ENCODE results near the gene UNK. TPM values are rescaled to one million over a fixed set of nuclear protein-coding genes. Genes with fewer than 3 reads are reported as not detected.
"Not testable (repeated sequence)": the region's sequence is repeated elsewhere in the genome, so short reads cannot be mapped to it uniquely, and the experiment has no call there.

UNK gene
- total and polyA plus RNA-seq, 12 donors = 11.6 to 21.3 (median 14.7) TPM

DNA sequence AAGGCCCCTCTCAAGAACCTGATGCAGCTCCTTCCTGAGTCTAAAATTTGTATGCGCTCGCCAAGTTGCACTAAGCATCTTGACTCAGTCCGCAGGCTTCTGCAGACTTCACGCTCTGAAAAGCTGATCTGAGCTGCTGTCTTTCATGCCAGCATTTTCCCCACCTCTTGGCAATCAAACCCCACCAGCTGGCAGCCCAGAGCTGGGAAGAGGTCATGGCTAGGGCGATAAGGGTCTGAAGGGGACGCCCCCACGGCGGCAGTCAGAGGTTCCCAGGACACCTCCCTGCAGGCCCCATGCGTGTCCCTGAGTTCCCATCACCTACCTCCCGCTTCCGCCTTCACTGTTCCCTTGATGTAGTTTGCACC, 64.7 kb downstream of the UNK start:
- 69 to 71% methylated on average over 11 of the region's 11 CpGs for WGBS, 2 donors
- H3K36me3 ChIP-seq = peaks cover 0 to 83% (median 34%) of the 10 kb centered on the region in 9 donors
- H3K27ac ChIP-seq = peak overlapping the region; percentile 20 to 92 (median 86)
- no peaks in the 10 kb centered on the region for H3K27me3 ChIP-seq
- DNase-seq (no peak), ATAC-seq (no peak)
- H3K4me3 ChIP-seq = peak overlapping the region in 2 of 10 donors; percentile 0
- H3K9me3 ChIP-seq = no peaks in the 10 kb centered on the region
- H3K4me1 ChIP-seq = peaks cover 68 to 100% (median 96%) of the 10 kb centered on the region in 9 donors
- intact Hi-C loops (cut with DNase I) = loop anchor here in 1 of 10 donors (5.0 kb wide), 1 partner anchor 72 kb away; a partner anchor contains a TSS
- TF ChIP-seq, protein P1, sequence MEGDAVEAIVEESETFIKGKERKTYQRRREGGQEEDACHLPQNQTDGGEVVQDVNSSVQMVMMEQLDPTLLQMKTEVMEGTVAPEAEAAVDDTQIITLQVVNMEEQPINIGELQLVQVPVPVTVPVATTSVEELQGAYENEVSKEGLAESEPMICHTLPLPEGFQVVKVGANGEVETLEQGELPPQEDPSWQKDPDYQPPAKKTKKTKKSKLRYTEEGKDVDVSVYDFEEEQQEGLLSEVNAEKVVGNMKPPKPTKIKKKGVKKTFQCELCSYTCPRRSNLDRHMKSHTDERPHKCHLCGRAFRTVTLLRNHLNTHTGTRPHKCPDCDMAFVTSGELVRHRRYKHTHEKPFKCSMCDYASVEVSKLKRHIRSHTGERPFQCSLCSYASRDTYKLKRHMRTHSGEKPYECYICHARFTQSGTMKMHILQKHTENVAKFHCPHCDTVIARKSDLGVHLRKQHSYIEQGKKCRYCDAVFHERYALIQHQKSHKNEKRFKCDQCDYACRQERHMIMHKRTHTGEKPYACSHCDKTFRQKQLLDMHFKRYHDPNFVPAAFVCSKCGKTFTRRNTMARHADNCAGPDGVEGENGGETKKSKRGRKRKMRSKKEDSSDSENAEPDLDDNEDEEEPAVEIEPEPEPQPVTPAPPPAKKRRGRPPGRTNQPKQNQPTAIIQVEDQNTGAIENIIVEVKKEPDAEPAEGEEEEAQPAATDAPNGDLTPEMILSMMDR (IDR thresholded peaks at IDR 0.05) = no peak

DNA sequence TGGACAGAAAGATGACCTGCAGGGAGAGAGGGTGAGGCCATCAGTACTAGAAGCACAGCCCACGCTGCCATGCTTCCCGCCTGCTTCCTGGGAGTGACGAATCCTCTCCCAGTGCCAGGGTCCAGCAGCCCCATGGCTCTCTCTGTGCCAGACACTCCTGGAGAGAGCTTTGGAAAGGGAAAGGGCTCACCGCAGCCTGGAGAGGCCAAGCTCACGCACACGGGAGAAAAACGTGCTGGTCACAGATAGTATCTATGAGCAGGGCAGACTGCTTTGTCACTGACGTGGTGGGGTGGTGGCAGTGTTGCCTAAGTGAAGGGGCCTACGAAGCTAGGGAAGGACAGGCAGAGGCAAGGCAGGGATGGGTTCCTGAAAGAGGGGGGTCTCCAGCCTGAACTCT, 65.1 kb downstream of the UNK start:
- DNase-seq = no peak
- intact Hi-C loops (cut with DNase I) = loop anchor here in 1 of 10 donors (5.0 kb wide), 1 partner anchor 72 kb away; a partner anchor contains a TSS
- no peaks in the 10 kb centered on the region for H3K9me3 ChIP-seq

DNA sequence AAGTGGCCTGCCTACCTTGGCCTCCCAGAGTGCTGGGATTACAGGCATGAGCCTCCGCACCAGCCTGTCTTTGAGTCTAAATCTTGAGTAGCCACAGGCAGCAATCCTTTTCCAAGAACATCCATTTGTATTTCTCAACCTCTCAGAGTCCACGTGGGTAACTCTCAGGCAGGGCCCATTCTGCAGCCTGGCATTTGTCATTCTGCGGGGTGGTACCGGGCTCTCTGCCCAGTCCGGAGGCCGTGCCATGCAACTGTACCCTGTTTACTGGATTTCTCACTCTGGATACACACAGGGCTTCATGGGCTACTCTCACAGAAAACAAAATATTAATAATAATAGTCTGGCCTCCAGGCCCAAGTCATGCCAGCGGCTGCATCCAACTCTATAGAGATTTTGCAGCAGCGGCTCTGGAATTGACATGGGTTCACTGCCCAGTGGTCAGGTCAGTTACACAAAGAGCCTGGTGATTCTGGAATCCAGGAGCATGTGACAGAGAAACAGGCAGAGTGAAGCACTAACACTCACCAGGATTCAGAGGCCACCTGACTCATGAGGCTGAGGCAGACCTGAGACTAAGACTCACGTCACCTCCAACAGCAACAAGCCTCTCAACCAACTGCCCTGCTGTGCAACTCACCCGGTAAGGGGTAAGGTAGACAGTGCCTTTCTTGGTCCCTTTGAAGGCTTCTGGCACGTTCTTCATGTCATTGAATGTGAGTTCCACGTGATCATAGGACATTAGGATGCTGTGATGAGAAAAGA, 66.5 kb downstream of the UNK start:
- Histone ChIP-seq H3K27ac (peak overlapping the region; percentile 58 to 92 (median 82)), H3K36me3 (peaks cover 0 to 74% (median 34%) of the 10 kb centered on the region in 9 donors), H3K4me3 (no peak overlapping the region), H3K9me3 (no peaks in the 10 kb centered on the region), H3K27me3 (no peaks in the 10 kb centered on the region), H3K4me1 (peaks cover 52 to 90% (median 83%) of the 10 kb centered on the region in 9 donors)
- intact Hi-C loops (cut with DNase I) = no loop called here
- DNase-seq (peak in 1 of 2 donors; percentile 44), ATAC-seq (peak in 2 of 8 donors; percentile 6 to 11)
- TF ChIP-seq, protein P1 (IDR thresholded peaks at IDR 0.05) = no peak
- 66 to 72% methylated on average over 12 of the region's 12 CpGs for WGBS, 2 donors

More for the DNA sequence above, 65.1 kb downstream of the UNK start:
- no peaks in the 10 kb centered on the region for H3K27me3 ChIP-seq
- H3K36me3 ChIP-seq = peaks cover 0 to 83% (median 34%) of the 10 kb centered on the region in 9 donors
- WGBS, 2 donors = 53 to 61% methylated on average over 9 of the region's 9 CpGs
- peak overlapping the region in 2 of 10 donors; percentile 0 for H3K4me3 ChIP-seq
- H3K27ac ChIP-seq = peak overlapping the region; percentile 20 to 92 (median 86)
- TF ChIP-seq, protein P1 (IDR thresholded peaks at IDR 0.05) = no peak
- no peak for ATAC-seq
- peaks cover 65 to 100% (median 96%) of the 10 kb centered on the region in 9 donors for H3K4me1 ChIP-seq

DNA sequence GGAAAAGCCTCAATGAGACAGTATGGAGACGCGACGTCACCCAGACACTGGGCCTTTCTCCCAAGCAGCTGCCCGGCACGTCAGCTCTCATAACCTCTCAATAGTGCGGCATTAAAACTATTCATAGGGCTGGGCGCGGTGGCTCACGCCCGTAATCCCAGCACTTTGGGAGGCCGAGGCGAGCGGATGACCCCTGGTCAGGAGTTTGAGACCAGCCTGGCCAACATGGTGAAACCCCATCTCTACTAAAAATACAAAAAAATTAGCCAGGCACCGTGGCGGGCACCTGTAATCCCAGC, 67.0 kb downstream of the UNK start:
- Histone ChIP-seq H3K36me3 (peaks cover 0 to 69% (median 28%) of the 10 kb centered on the region in 9 donors), H3K4me1 (peaks cover 46 to 90% (median 83%) of the 10 kb centered on the region in 9 donors), H3K27ac (peak overlapping the region; percentile 11 to 92 (median 82))
- intact Hi-C loops (cut with DNase I); H3K27me3 ChIP-seq; H3K9me3 ChIP-seq; H3K4me3 ChIP-seq; DNase-seq; ATAC-seq: not testable (repeated sequence)
- 92 to 94% methylated on average over 15 of the region's 15 CpGs for WGBS, 2 donors

DNA sequence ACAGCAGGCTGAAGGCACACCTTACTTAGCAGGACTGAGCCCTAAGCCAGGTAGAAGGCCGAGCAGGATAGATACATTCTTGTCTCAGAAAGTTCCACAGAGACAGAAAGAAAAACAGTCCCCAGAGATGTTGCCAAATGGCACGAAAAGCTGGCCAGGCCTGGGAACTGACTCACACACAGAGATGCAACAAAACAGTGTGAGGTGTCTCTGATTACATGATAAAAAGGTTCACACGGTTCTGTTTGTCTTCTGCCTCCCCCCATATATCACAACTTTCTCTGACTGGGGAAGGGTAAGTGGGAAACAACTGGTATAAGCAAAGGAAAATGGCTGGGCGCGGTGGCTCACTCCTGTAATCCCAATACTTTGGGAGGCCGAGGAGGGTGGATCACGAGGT, 68.8 kb downstream of the UNK start:
- TF ChIP-seq, protein P1 (IDR thresholded peaks at IDR 0.05) = no peak
- no peaks in the 10 kb centered on the region for H3K27me3 ChIP-seq
- DNase-seq = no peak
- intact Hi-C loops (cut with DNase I) = no loop called here
- H3K4me3 ChIP-seq = peak overlapping the region in 5 of 10 donors; percentile 81 to 85 (median 83)
- H3K4me1 ChIP-seq = peaks cover 36 to 85% (median 73%) of the 10 kb centered on the region in 9 donors
- ATAC-seq = no peak
- peaks cover 0 to 51% (median 10%) of the 10 kb centered on the region in 9 donors for H3K36me3 ChIP-seq
- 69 to 72% methylated on average over 7 of the region's 7 CpGs for WGBS, 2 donors
- no peaks in the 10 kb centered on the region for H3K9me3 ChIP-seq
- peak overlapping the region in 9 of 10 donors; percentile 86 to 99 (median 98) for H3K27ac ChIP-seq
